GM19043 (cell line): ENCODE measurements around the gene LBP.
"Not testable (repeated sequence)": the region's sequence is repeated elsewhere in the genome, so short reads cannot be mapped to it uniquely, and the experiment has no call there.

Experiments used
- ATAC-seq: cut with Tn5 transposase; IDR thresholded peaks from one replicate; pipeline ENCODE4 v1.9.1; 2021; ENCODE audit warnings: low read depth; ENCODE audit not compliant: unreplicated experiment

LBP gene

DNA sequence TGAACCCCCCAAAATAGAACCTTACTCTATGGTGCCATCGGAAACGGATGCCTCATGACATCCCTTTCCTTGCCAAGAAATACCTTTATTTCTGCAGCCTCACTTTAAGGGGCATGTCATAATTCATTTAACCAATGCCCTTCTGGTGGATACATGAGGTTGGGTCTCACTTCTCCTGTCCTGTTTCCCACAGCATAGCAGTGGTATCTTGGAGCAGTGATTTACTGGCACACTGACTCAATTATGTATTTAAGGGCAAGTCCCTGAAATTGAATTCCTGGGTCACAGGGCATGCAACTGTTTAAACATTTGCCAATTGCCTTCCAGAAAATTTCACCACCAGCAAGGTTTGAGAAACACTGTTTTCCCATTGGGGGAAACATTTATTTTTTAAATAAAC lies 639 bp upstream of the LBP start:
- ATAC-seq: no peak

GRCh38 chr20:38346741-38347140 lies 459 bp downstream of the LBP start:
- no peak for ATAC-seq

- no peak for ATAC-seq
Observed at GRCh38 chr20:38349856-38350255, 3.6 kb downstream of the LBP start.

- no peak for ATAC-seq
Observed at GRCh38 chr20:38350879-38351775, 4.8 kb downstream of the LBP start.

DNA sequence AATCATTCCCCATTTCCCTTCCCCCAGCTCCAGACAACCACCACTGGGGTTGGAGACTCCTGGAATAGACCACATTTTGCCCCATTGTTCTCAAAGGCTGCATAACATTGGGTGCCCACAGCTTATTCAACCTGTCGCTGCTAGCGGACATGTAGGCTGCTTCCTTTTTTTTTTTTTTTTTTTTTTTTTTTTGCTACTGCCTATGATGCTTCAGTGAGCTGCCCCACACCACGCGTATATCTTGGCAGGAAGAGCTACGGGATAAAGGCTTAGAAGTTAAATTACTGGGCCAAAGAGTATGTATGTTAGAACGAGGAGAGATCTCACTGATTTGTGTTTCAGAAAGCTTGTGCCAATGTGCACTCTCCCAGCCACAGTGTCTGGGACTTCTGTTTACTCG lies 7.0 kb downstream of the LBP start:
- no peak for ATAC-seq

DNA sequence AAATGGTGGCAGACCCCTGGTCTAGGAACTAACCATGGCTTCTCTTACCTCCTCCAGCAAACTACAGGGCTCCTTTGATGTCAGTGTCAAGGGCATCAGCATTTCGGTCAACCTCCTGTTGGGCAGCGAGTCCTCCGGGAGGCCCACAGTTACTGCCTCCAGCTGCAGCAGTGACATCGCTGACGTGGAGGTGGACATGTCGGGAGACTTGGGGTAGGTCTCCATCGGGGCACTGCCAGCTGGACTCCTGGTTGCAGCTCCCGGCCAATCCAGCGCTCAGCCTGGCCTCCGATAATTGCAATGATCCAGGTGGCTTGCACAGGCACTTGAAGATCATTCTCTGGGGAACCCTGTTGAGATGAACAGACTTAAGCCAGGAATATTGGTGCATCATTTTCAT lies 7.9 kb downstream of the LBP start:
- no peak for ATAC-seq

- ATAC-seq: no peak
Observed at GRCh38 chr20:38355161-38356012, 9.1 kb downstream of the LBP start.

- no peak for ATAC-seq
Observed at GRCh38 chr20:38357653-38358207, 11.4 kb downstream of the LBP start.

DNA sequence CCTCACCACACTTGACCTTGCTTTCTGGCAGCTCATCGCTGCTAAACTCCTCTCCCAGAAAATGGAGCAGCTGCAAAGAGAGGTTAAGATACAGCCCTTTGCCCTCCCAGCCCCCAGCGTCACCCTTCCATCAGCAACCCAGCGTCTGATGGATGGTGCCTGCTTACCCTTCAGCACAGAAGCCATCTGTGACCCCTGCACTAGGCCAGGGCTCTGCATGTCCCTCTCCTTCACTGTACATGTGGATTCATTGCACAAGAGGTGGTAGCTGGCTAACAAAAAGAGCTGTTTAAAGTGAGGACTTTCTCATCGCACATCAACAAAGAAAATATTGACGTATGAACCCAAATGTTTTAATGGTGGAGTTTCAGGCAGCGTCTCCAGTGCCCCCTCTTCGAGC lies 12.3 kb downstream of the LBP start:
- no peak for ATAC-seq

GRCh38 chr20:38363004-38363747 lies 16.9 kb downstream of the LBP start:
- ATAC-seq: no peak

DNA sequence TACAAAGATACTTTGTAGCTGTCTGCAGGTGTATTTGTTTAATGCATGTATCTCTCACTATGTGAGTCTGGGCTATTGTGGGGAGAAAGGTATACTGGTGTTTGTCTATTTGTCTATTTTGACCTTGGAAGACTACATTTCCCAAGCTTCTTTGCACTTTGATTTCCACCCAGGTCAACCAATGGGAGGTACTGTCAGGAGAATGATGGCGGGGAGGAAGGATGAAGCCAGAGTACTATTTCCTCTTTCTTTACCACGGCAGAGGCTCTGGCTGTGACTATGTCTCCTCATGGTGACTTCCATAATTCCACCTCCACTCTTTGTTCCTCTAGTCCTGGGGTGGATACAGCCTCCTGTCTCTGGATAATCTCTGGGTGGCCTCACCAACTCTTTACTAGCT lies 23.1 kb downstream of the LBP start:
- no peak for ATAC-seq

- no peak for ATAC-seq
Observed at GRCh38 chr20:38372806-38373205, 26.5 kb downstream of the LBP start.

DNA sequence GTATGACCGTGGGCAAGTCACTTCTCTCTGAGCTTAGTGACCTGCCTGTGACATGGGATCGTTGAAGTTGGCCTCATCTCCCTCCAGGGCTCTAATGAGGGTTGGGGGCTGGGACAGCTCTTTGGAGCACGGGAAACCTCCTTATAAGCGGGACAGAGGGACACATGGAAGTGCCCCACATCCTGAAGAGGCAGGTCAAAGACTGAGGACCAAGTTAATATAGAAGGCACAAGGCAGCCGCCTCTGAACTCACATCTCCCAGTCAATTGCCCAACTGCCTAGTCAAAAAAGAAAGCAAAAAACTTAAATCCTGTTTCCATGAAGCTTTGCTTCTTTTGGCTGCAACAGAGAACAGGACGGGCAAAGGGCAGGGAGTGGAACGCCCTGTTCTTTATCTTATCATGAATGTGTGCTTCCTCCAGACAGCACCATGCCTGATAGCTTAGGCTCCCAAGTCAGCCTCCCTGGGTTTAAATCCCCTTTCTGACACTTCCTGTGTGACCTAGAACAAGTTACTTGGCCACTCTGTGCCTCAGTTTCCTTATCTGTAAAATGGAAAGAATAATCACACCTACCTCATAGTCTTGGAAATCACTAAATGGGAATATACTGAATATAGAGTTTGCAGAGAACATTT lies 27.1 kb downstream of the LBP start:
- no peak for ATAC-seq

- no peak for ATAC-seq
Observed at GRCh38 chr20:38373898-38374297, 27.6 kb downstream of the LBP start.

- ATAC-seq: no peak
Observed at GRCh38 chr20:38377039-38377685, 30.9 kb downstream of the LBP start.

- ATAC-seq: not testable (repeated sequence)
Observed at GRCh38 chr20:38377838-38378237, 31.6 kb downstream of the LBP start.

DNA sequence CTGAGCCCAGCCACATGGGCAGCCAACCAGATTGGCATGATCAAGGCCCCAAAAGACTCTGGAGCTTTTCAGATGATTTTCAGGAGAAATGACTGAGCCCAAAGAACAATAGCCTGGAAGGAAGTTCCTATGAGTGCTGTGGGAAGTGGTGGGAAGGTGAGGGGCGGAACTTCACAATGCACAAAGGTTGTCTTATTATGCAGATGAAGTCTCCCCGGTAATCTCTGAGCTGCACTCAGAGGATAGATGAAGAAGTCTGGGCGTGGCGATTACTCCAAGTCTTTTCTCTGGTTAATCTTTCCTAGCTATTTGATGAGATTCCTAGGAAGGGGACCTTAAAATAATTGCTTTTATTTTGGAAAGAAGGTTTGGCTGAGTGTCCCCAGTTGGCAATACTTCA lies 36.9 kb downstream of the LBP start:
- ATAC-seq: no peak

- no peak for ATAC-seq
Observed at GRCh38 chr20:38386004-38386403, 39.7 kb downstream of the LBP start.

DNA sequence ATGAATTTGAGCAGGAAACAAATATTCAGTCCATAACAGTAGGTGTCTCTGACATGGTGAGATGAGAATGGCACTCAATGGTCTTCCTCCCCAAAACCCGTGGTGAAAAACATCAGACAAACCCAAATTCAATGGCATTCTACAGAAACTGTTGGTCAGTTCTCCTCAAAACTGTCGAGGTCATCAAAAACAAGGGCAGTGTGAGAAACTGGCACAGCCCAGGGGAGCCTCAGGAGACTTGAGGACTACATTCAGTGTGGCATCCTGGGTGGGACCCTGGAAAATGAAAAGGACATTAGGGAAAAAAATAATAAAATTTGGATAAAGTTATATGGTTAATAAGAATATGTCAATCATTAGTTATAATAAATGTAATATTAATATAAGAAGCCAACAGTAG lies 40.6 kb downstream of the LBP start:
- ATAC-seq: no peak

- ATAC-seq: no peak
Observed at GRCh38 chr20:38387953-38388352, 41.7 kb downstream of the LBP start.
